Fibroblast of skin of back (primary cell): Measurements from ENCODE around the gene DISC1.

Experiments
- DNase-seq: peaks from one replicate; pipeline ENCODE4 v3.0.0-alpha.2; 2013

DISC1 gene

DNA sequence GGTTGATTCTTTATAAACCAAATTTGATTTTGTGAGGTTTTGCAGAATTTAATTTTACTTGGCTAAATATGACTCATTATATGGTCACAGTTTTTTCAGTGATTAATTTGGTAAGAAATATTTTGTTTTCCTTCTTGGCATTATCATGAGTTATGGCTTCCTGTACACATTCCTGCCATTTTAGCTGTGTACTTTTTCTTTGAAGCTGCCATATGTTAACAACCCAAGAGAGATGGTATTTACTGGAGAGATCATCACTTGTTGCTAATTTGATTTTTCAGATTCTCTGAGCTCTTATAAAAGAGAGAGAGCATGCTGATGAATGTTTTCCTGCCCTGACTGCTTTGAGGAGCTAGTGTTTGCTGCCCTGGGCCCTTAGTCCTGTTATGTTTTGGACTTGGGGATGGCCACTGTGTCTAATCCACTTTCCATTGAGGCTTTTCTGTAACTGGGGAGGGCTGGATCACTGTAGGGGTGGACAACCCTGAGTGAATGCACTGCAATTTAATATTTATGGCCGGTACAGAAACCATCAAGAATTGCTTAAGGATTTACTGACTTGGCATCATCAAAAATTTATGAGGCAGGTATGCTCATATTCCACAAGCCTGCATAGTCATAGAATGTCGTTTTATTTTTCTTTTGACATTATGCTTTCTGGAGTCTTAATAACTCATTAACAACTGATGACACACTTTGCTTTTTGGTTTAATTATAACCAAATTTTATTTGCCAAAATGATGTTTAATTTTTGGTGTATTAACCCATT lies 200.9 kb downstream of the DISC1 start:
- peak; percentile 96 for DNase-seq

DNA sequence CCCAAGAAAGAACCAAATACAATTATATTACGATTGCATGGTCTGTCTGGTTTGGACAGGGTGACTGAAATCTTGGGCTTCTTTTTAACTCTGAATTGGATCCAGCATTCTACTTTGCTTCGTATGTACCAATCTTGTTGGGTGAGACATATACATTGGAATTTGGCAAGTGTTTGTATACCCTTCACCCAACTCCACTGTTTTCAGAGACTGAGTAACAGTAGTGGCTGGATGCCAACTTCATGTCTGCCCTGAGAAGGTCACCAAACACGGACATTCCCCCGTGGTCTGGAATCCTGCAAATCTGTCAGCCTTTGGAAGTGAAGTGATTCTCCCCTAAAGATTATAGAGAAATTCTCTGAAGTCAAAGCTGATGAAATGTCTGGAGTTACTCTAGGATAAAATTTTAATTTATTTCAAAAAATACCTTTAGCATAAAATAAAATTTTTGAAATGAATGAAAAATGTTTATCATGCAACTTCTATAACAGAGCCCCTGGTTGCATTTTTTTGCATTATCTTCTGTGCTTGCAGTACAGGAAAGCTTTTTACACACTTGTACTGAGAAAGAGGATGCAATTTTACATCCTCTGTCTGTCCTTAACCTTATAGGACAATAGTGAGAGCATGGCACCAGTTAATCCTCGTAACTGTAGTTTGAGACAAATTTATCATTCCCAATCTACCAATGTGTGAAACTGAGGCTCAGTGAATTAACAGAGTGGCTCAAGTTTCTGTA lies 201.8 kb downstream of the DISC1 start:
- peak; percentile 99 for DNase-seq

DNA sequence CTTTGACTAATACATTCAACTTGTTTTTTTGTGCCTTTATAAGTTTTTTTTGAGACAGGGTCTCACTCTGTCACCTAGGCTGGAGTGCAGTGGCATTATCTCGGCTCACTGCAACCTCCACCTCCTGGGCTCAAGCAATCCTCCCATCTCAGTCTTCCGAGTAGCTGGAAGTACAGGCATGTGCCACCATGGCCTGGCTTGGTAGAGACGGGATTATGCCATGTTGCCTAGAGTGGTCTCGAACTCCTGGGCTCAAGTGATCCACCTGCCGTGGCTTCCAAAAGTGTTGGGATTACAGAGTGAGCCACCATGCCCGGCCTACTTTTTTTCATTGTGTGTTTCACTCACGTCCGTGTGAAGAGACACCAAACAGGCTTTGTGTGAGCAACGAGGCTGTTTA lies 202.7 kb downstream of the DISC1 start:
- no peak for DNase-seq

DNA sequence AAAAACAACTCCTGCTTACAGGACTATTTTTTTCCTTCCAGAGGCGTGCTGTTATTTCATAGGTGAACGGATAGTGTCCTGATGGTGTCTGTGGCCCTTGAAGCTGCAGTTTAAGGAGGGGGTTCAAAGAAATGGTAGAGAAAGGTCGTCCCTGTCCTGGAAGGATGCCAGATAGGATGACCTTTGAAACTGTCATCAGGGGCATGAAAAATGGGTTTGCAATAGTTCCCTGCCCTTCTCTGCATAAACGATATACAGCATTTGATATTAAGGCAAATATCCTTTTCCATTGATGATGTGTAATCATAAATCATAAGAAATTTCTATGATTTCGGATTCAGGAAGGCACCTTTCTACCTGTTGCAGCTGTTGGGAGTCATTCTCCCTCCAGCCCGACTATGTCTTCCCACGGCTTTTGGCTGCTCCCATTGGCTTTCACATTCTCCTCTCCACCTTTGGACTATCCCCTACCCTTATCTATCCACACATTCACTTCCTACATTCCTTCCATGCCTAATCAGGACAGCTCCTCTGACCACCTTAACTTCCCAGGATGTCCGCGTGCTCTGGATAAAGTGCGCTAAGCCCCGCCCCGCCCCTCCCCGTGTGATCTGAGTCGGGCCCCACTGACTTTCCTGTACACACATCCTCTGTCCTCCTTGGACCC lies 209.8 kb downstream of the DISC1 start:
- no peak for DNase-seq

DNA sequence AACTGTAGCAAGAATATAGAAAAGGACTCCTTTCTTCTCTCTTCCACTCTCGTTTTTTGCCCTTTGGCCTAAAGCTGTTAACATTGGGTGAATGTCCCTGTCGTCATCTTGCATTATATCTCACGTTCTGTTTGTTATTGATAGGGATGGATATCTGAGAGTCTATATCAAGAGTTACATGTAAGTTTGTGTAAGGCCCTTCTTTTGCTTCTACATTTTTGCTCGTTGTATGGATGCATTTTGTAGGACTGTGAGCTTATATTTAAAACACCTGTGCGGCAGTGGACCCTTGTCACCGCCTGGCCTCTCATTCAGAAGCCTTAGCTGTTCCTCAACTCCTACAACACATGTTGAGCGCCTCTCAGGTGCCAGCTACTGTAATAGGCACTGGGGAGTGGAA lies 211.9 kb downstream of the DISC1 start:
- DNase-seq: no peak

DNA sequence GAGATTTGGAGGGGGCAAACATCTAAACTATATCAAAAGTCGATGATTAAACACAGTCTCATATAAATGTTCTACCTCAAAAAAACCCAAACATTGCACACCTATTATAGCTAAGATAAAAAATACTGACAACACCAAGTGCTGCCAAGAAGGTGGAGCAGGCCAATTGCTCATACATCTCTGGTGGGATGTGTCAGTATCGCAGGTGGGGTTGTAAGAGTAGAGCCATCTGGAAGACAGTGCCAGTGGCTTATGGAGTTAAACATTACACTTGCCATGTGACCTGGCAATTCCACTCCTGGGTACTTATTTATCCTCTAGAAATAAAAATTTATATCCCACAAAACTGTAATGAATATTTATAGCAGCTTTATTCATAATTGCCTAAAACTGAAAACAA lies 213.4 kb downstream of the DISC1 start:
- no peak for DNase-seq

DNA sequence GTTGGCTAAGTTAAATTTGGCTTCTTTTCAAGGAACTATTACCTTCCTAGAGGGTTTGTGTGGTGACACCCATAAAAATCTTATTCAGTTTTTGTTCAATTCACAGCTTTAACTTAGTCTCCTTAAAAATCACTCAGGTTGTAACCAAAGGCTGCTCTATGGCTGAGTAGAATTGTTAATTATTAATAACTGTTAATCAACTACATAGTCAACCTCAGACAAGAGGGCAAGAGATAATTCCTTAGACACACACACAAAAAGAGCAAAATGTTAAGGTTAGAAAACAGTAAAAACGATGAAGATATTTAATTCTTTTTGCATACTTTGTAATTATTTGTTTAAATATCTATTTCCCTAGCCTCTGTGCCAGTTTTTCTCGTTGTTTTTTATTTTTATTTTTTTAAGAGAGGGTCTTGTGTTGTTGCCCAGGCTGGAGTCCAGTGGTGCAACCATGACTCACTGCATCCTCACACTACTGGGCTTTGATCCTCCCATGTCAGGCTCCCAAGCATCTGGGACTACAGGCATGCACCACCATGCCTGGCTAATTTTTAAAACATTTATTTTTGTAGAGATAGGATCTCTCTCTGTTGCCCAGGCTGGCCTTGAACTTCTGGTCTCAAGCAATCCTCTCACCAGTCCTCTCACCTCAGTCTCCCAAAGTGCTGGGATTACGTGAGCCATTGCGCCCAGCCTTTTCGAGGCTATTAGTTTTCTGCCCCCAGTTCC lies 215.2 kb downstream of the DISC1 start:
- peak; percentile 51 for DNase-seq

DNA sequence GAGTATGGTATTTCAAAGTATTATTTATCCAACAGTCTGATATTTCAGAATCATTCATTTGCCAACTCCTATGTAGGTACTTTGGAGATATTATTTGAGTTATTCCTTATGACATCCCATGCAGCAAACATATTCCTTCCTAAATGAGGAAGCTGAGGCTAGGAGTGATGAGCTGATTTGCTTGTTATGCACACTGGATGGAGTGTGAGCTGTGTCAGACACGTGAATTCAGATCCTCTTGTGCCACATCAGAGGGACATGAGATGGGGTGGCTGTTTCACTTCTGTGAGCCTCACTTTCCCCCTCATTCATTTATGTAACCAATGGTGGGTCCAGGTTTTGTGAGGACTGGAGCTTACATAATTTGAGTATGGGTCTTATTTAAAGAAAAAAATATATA lies 215.9 kb downstream of the DISC1 start:
- no peak for DNase-seq

DNA sequence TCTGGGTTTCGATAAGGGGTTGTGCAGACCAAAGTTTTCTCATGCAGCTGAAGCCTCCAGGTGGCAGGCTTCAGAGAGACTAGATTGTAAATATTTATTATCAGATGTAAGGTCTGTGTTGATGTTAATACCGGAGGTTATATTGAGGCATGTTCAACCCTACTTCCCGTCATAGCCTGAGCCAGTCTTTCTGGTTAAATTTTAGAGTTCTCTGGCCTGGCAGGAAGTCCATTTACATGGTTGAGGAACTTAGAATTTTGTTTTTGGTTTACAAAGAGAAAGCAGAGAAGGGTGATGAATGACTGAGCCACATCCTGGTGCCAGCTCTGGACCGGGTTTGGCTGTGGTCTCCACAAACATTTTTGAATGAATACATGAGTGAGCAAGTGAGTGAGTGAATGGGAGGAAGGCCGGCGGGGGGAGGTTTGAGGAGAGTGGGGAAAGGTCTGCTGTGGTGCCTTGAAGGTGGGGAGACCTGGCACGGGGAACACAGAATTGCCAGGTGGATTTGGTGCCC lies 218.5 kb downstream of the DISC1 start:
- no peak for DNase-seq

DNA sequence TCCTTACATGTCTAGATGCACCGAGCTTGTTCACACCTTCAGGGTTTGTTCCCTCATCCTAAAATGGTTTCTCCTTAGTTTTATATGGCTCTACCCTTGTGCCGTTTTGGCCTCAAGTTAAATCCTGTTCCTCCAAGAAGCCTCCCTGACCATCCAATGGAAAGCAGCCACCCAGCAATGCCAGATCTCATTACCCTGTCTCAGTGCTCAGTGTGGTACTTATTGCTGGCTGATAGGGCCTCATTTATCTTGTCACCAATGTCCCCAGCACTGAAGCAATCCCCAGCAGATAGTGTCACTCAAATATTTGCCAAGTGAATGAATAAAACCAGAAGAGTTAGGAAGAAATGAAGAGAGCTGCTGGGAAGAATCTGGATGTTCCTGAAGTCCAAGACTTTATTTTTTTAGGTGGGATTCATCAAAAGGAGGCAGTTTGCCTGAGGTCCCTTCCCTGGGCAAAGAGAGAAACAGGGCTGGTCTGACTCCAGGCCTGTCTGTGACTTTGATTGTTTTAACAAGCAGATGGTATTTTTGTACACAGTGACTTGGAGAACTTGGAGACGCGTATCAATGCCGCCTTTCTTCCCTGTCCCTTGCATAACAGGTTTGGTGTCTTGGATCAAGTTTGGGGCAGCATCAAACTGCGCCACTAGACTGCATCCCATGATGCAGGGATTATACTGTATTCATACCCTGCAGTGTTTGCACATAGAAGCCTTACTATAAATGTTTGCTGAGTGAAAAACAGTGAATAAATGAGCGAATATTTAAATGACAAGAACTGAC lies 221.2 kb downstream of the DISC1 start:
- DNase-seq: no peak

DNA sequence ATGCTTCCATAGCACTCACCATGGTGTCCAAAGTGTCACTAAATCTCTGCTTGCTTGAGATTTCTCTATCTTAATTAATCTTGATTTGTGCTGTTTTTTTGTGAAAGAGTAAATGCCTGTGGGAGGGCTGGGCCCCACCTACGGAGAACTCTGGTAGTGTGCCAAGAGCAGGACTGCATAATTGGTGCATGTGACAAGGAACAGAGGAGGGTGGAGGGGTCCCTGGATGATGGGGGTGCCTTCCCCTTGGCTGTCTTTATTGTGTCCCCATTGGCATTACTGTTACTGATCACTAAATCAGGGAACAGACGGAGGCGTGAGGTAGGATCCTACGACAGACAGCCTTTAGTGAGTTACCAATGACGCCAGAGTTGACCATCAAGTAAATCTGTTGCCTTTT lies 223.4 kb downstream of the DISC1 start:
- DNase-seq: no peak

DNA sequence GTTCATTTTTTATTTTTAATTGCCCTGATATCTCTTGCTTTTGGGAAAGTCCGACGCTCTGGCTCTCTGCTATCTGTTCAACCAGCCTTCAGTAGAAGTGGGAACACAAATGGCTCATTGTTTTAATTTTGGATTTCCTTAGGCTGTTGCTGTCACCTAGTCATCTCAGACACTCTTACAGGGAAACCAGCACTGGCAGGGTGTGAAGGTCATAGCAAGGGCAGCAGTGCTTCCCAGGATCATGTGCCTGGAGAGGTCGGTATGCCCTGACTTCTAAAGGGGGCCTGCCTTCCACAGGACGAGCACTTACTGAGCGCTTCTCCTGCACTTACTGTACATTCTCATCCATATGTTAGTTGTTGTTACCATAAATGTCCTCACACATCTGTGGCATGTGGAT lies 224.2 kb downstream of the DISC1 start:
- no peak for DNase-seq

DNA sequence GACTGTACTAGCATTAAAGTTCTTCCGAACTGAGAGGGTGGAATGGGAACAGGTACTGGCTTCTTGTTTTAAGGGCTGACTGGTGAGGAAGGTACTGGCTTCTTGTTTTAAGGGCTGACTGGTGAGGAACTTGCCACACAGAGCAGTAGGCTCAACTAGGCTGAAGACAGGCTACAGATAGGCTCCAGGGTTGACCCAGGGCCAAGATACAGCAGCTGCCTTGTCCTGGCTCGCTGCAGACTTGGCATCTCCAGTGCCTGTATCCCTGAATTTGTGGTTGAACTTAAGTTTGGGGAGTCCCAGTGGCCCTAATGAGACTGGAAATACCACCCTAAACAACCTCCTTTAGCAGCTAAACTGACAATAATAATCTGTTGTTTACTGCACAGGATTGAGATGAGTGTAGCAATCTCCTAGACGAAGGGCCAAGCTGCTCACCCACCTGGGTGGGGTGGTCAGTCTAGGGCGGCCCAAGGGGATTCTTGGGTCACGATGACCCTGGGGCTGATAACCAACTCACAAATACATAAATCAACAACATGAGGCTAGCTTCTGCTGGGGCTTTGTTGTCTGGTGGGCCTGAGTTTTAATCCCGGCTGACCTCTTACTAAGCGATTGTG lies 227.1 kb downstream of the DISC1 start:
- DNase-seq: no peak

DNA sequence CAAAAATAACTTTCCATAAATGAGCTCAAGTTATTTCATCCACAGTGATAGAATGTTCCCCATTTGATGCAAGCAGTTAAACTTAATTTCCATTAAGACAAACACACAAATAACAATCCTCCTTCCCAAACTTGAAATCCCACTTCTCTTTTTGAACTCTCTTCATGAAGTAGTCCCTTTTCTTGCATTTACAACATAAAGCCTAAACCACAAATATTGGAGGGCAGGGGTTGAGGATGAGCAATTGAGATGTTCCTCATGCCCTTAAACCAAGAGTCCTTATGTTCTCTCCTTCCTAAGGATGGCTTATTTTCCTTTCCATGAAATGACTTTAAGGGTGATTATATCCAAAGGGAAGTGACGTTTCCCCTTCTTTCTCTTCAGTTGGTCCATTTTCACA lies 228.8 kb downstream of the DISC1 start:
- no peak for DNase-seq

DNA sequence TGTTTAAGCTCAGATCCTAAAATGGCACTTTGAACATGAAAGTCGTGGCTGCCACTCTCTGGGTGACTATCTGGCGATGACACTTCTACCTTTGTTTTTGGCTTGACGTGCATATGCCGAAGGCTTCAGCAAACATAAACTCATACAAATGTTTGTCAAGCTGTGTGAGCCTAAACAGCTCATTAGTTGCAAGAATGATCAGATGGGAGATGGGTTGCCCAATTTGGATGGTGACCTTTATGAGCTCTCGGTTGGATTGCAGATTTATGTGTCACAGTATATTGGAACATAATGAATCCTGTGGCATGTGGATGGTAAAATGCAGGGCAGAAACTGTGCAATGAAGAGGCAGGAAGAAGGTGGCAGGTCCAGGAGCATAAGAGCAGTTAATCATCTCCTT lies 229.3 kb downstream of the DISC1 start:
- no peak for DNase-seq

DNA sequence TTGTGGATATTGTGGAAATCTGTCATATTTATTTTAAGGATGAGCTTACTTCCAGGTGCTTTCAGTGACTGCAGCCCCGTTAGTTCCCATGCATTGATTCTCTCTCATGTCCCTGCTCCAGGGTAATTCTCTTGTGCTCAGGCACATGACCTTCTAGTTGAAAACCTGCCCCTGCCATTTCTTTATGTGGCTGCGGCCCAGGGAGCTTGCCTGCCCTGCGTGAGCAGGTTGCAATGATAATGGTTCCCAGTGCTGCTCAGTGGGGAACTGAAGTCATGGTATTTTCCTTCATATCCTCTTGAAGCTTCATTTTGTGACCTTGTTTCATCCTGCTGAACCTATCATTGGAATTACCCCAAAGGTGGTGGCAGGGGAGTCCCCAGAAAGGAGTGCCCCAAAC lies 229.8 kb downstream of the DISC1 start:
- no peak for DNase-seq

DNA sequence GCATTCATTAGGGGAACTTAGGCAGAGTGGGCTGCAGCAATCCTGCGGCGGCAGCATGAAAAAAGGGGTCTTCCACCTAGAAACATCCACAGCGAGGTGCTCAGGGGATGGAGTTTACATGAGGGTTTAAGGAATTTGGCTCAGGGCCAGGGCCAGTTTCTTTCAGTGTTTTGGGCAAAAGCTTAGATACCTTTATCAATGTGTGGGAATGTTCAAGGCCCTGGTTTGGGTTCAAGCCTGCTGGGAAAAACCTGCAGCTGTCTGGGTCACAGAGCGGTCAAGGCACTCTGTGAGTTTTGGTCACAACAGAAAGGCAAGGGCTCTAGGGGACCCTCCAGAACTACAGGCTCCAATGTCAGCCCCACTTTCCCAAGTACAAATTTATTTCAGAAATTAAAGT lies 230.3 kb downstream of the DISC1 start:
- DNase-seq: no peak

DNA sequence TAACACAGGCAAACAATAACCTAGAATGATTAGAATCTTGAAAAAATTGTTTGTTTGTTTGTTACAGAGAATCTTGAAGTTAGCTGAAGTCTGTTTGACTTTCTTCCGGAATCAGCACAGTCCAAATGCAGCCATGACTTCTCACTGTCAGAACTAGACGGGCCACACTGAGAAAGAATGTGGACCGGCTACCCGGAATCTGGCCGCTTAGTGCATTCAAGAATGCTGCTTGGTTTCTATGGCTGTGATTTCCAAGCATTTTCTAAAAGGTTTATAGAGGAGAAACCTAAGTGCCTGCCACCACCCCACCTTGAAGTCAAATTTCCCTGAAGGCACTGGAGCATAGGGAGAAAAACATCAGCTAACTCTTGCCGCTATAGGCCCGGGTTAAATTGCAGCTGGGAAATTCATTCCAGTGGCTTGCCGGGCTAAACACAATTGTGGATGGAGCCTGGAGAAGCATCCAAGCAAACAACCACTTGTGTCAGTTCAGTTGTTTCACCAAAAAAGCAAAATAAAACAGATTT lies 231.1 kb downstream of the DISC1 start:
- DNase-seq: no peak

DNA sequence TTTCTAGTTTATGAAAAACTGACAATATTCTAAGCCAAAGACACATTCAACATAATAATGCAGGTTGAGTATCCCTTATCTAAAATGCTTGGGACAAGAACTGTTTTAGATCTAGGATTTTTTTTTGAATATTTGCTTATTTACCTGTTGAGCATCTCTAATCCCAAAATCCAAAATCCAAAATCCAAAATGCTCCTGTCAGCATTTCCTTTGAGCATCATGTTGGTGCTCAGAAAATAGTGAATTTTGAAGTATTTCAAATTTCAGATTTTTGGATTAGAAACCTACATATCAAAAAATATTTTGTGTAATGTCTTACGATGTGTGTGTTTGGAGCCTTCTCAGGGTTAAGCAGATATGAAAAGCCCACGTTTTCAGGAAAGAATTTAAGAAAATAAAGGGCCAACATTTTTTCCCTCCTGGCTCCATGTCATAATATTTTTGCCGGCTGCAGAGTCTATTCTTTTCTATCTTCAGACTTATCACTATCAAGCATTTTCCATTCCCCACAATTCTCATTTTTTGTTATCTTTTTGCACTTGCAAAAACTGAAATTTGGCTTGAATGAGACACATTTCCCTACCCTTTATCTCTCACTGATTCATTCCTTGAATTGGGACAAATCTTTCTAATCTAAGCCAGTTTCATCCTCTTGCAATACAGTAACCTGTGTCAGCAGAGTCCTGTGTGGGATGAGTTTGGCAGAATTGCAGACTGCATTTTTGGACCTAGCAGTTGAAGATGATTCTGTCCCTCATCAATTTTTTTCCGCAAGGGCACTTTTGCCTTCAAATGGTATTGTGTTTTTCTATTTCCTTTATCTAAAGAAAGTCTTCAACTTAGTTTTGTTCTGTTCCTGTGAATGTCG lies 233.9 kb downstream of the DISC1 start:
- no peak for DNase-seq
